PC-3 (cell line): ENCODE data around the gene SPIRE1. TPM values are rescaled to one million over a fixed set of nuclear protein-coding genes. Genes with fewer than 3 reads are reported as not detected.

Source experiments
- ATAC-seq: fragments of 200-7000 bp; cut with Tn5 transposase; 2 replicates; pipeline ENCODE4 v1.9.1; 2020; ENCODE audit warnings: mild to moderate bottlenecking, moderate library complexity
- BruUV-seq: library from RNA; stranded (reverse); fragments of 400-500 nt; replicated peaks from 2 replicates; lab custom pipeline; 2021; lab: Mats Ljungman, UMichigan
- CTCF ChIA-PET: fragments of 300-600 bp; sonication (Branson Sonifier 250); formaldehyde crosslinking; loops from one replicate; lab custom pipeline; 2022; ENCODE audit warnings: antibody characterized with exemption; lab: Charles Lee
- POLR2A ChIA-PET: fragments of 300-600 bp; sonication (Branson Sonifier 250); formaldehyde crosslinking; loops from one replicate; lab custom pipeline; 2022; ENCODE audit warnings: antibody characterized with exemption; ENCODE audit not compliant: unreplicated experiment; lab: Charles Lee
- DNase-seq: peaks from one replicate; pipeline ENCODE4 v3.0.0-alpha.2; 2015
- H2AFZ ChIP-seq: fragments of 300-600 bp; sonication (generic); 2 replicates; pipeline ENCODE4 v1.6.0; 2016; ENCODE audit warnings: antibody characterized with exemption, low read length
- H3F3A ChIP-seq: fragments of 300-600 bp; sonication (generic); one replicate; pipeline ENCODE4 v1.6.0; 2017; ENCODE audit warnings: antibody characterized with exemption, low read length, control low read depth, mild to moderate bottlenecking; ENCODE audit not compliant: unreplicated experiment
- H3K27ac ChIP-seq: fragments of 300-600 bp; sonication (generic); 2 replicates; pipeline ENCODE4 v1.5.1; 2016; ENCODE audit warnings: mild to moderate bottlenecking, low read length
- H3K27me3 ChIP-seq: fragments of 300-600 bp; sonication (generic); 2 replicates; pipeline ENCODE4 v1.6.1; 2016; ENCODE audit warnings: low read length, mixed read lengths
- H3K36me3 ChIP-seq: fragments of 300-600 bp; sonication (generic); 2 replicates; pipeline ENCODE4 v1.6.1; 2016; ENCODE audit warnings: low read depth, mixed run types, low read length, mixed read lengths
- H3K4me1 ChIP-seq: fragments of 300-600 bp; sonication (generic); 2 replicates; pipeline ENCODE4 v1.5.1; 2016; ENCODE audit warnings: low read length; ENCODE audit not compliant: insufficient read depth
- H3K4me2 ChIP-seq: fragments of 300-600 bp; sonication (generic); 2 replicates; pipeline ENCODE4 v1.6.0; 2016; ENCODE audit warnings: low read length
- H3K4me3 ChIP-seq: fragments of 300-600 bp; sonication (generic); 2 replicates; pipeline ENCODE4 v1.5.1; 2016; ENCODE audit warnings: mild to moderate bottlenecking, low read length, mixed read lengths
- H3K79me2 ChIP-seq: fragments of 300-600 bp; sonication (generic); 2 replicates; pipeline ENCODE4 v1.6.1; 2017; ENCODE audit warnings: low read length, mixed read lengths
- H3K9ac ChIP-seq: fragments of 300-600 bp; sonication (generic); 2 replicates; pipeline ENCODE4 v1.6.0; 2016; ENCODE audit warnings: mild to moderate bottlenecking, low read length
- H3K9me2 ChIP-seq: fragments of 300-600 bp; sonication (generic); replicated peaks from 2 replicates; pipeline ENCODE4 v1.6.1; 2016; ENCODE audit warnings: mixed run types, low read length, mixed read lengths
- H3K9me3 ChIP-seq: fragments of 300-600 bp; sonication (generic); 2 replicates; pipeline ENCODE4 v1.6.1; 2016; ENCODE audit warnings: low read length, mixed read lengths
- H4K20me1 ChIP-seq: fragments of 300-600 bp; sonication (generic); 2 replicates; pipeline ENCODE4 v1.6.1; 2016; ENCODE audit warnings: low read length, mixed read lengths
- EZH2 ChIP-seq: fragments of 300-600 bp; sonication (generic); IDR thresholded peaks from one replicate; pipeline ENCODE4 v1.6.1; 2017; ENCODE audit warnings: antibody characterized with exemption, mild to moderate bottlenecking, low read length; ENCODE audit not compliant: unreplicated experiment
- EZH2phosphoT487 ChIP-seq: fragments of 300-600 bp; sonication (generic); IDR thresholded peaks from 2 replicates; pipeline ENCODE4 v1.6.1; 2018; ENCODE audit warnings: mild to moderate bottlenecking, antibody characterized with exemption, low read length, borderline replicate concordance
- intact Hi-C: fragments of 100-400 bp; cut with micrococcal nuclease; formaldehyde crosslinking; loops from 2 replicates; pipeline ENCODE4 v1.9.0; 2023
- total RNA-seq: library from RNA; depleted of rRNA; stranded (reverse); fragments of >200 nt; gene quantifications from 2 replicates; pipeline ENCODE4 v1.2.3, GENCODE V29; 2014
- TF ChIP-seq, protein P1 (sequence below): fragments of 300-600 bp; sonication (generic); conservative IDR thresholded peaks from 2 replicates; pipeline ENCODE4 v1.5.1; 2017; ENCODE audit warnings: antibody characterized with exemption, low read depth, mild to moderate bottlenecking, low read length

Gene SPIRE1
- total RNA-seq, 1 experiment from 2014 or later = 32.4 TPM

GRCh38 chr18:12409469-12409868 is 248.4 kb downstream of the SPIRE1 start:
- H3K9me2 ChIP-seq = no peaks in the 10 kb centered on the region
- no peaks in the 10 kb centered on the region for H3K36me3 ChIP-seq
- BruUV-seq = no TSS peak
- 0 out of 2 replicates have a peak, but pooled peaks cover 4% of the 10 kb centered on the region for H3K27me3 ChIP-seq
- peaks cover 9% of the 10 kb centered on the region for H3K4me1 ChIP-seq
- no peak overlapping the region for H3K27ac ChIP-seq
- H3K79me2 ChIP-seq = peaks cover 43% of the 10 kb centered on the region
- H3K9ac ChIP-seq = no peak overlapping the region
- peak overlapping the region; percentile 95 for H3K4me2 ChIP-seq
- intact Hi-C loops = no loop called here
- ChIA-PET POLR2A (no interaction called here), CTCF (no interaction called here)
- no peak for ATAC-seq
- H2AFZ ChIP-seq = no peak overlapping the region
- H3K4me3 ChIP-seq = no peak overlapping the region
- no peak for DNase-seq
- no peaks in the 10 kb centered on the region for H3F3A ChIP-seq
- H3K9me3 ChIP-seq = no peaks in the 10 kb centered on the region
- TF ChIP-seq EZH2phosphoT487 (no peak), EZH2 (no peak)
- TF ChIP-seq, protein P1, sequence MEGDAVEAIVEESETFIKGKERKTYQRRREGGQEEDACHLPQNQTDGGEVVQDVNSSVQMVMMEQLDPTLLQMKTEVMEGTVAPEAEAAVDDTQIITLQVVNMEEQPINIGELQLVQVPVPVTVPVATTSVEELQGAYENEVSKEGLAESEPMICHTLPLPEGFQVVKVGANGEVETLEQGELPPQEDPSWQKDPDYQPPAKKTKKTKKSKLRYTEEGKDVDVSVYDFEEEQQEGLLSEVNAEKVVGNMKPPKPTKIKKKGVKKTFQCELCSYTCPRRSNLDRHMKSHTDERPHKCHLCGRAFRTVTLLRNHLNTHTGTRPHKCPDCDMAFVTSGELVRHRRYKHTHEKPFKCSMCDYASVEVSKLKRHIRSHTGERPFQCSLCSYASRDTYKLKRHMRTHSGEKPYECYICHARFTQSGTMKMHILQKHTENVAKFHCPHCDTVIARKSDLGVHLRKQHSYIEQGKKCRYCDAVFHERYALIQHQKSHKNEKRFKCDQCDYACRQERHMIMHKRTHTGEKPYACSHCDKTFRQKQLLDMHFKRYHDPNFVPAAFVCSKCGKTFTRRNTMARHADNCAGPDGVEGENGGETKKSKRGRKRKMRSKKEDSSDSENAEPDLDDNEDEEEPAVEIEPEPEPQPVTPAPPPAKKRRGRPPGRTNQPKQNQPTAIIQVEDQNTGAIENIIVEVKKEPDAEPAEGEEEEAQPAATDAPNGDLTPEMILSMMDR = no peak
- no peaks in the 10 kb centered on the region for H4K20me1 ChIP-seq

DNA sequence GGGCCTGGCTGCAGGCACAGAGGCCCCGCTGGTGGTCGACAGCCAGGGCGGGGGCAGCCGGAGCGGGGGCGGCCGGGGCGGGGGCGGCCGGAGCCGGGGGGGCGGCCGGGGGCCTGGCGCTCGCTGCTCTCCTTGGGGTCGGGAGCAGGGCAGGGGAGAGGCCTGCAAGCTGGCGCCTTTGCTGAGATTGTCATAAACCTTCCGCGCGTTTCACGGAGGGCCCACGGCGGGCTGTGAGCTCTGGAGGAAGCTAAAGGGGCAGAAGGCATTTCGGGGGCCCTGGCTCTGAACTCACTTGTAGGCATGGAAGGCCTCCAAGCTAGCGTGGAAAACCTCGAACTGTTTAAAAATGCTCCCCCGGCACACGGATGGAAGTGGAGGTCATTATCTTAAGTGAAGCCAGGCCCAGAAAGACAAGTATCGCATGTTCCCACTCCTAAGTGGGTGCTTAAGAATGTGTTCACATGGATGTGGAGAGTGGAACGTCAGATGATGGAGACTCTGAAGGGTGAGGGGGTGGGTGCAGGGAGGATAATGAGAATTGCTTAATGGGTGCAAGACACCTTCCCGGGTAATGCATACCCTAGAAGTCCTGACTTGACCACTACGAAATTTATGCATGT is 249.5 kb downstream of the SPIRE1 start:
- intact Hi-C loops = no loop called here
- Histone ChIP-seq H2AFZ (peak overlapping the region; percentile 56), H4K20me1 (no peaks in the 10 kb centered on the region), H3K27me3 (0 out of 2 replicates have a peak, but pooled peaks cover 4% of the 10 kb centered on the region), H3F3A (no peaks in the 10 kb centered on the region), H3K9me2 (no peaks in the 10 kb centered on the region), H3K27ac (0 out of 2 replicates have a peak overlapping the region, but pooled peaks have one; percentile 44), H3K9me3 (no peaks in the 10 kb centered on the region), H3K79me2 (peaks cover 43% of the 10 kb centered on the region), H3K4me3 (peak overlapping the region; percentile 87), H3K36me3 (no peaks in the 10 kb centered on the region), H3K4me2 (peak overlapping the region; percentile 96), H3K9ac (peak overlapping the region; percentile 84), H3K4me1 (peaks cover 18% of the 10 kb centered on the region)
- DNase-seq = peak; percentile 23
- ChIA-PET POLR2A (interaction anchor here (0.6 to 1.0 kb wide), 4 partner anchors 14 to 475 kb away, joined by 3 to 8 read pairs (median 6); partner anchors contain the start of gene AFG3L2), CTCF (interaction anchor here (0.5 to 1.0 kb wide), 3 partner anchors 16 to 526 kb away, joined by 3 to 5 read pairs (median 3); no protein-coding TSS in a partner anchor)
- peak; percentile 7 for ATAC-seq
- no TSS peak for BruUV-seq
- TF ChIP-seq, protein P1 = no peak
- TF ChIP-seq EZH2 = no peak
- TF ChIP-seq EZH2phosphoT487 = no peak
